HG03354 (cell line): ENCODE results near the gene HGF.

Source experiments
- ATAC-seq: cut with Tn5 transposase; IDR thresholded peaks from one replicate; pipeline ENCODE4 v1.9.1; 2021; ENCODE audit warnings: mild to moderate bottlenecking; ENCODE audit not compliant: unreplicated experiment, poor library complexity, severe bottlenecking

Gene HGF

GRCh38 chr7:81777697-81778096, 7.8 kb upstream of the HGF start:
- ATAC-seq = no peak

GRCh38 chr7:81776948-81777630, 7.2 kb upstream of the HGF start:
- no peak for ATAC-seq

- ATAC-seq = no peak
Measured at GRCh38 chr7:81776161-81776560, 6.3 kb upstream of the HGF start.

DNA sequence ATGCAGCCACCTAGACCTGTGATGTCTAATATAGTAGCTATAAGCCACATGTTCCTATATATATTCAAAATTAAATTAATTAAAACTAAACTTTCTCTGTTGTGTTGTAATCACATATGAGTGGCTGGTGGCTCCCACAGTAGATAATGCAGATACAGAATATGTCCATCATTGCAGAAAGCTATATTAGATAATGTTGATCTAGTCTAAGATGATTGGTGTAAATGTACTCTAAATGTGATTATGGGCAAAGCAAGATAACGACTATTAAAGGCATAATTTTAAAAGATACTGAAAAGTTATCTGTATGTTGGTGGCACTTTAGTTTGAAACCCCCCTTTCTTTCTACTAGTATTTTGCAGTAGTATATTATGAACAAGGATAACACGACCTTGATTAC, 5.7 kb upstream of the HGF start:
- no peak for ATAC-seq

- ATAC-seq = no peak
Measured at GRCh38 chr7:81774551-81774950, 4.7 kb upstream of the HGF start.

DNA sequence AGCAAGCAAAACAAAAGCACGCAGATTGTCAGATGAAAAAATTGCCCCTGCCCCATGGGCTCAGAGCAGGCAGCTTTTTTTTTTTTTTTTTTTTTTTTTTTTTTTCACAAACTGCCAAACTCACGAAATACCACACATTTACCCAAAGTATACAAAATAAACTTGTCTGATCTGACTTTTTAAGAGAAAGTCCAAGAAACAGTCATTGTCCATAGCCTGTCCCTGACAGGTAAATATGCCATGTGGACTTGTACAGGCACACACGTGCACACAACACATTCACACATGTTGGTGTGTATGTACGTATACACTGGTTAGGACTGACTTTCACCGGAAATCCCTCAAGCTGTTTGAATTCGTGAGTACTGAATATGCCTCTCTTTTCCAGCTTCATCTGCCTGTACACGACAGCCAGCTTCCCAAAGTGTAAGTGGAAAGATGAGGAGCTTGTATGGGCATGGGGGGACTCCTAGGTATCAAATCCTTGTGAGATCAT, 929 bp upstream of the HGF start:
- no peak for ATAC-seq

DNA sequence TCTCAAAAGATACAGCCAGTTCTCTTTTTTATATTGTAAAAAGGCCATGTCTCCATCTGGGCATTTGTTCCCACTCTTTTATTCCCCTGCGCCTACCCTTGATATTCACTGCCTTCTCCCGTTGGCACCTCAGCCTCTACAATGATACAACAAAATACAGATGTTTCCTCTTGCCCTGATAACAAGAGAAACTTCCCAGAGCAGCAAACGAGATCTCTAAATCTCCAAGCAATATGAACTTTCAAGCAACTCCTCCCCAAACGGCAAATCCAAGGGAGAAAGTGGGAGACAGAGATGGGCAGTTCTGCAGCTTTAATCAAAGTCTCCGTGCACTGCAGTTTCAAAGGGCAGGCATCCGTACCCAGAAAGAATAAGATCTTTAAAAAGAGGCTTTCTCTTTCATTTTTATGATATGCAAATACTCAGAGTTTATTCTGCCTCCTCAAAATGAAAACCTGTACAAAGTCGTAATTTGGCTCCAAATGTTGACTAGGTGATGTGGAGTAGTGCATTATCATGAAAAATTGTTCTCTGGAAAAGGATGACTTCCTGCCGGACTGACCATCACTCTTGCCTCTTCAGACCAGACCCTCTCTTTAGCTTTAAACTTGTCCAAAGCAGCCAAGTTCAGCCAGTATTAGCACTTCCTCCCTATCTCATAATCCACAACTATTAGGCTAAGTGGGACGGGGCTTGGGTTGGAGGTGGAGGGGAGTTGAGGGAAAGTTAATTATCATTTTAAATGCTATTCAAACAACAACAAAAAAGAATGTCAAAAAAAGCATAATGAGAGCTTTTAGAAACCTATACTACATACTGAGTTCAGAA, 682 bp downstream of the HGF start:
- ATAC-seq = peak; percentile 63

- ATAC-seq = no peak
Measured at GRCh38 chr7:81767926-81768325, 1.9 kb downstream of the HGF start.

- ATAC-seq = no peak
Measured at GRCh38 chr7:81761821-81762220, 8.0 kb downstream of the HGF start.

DNA sequence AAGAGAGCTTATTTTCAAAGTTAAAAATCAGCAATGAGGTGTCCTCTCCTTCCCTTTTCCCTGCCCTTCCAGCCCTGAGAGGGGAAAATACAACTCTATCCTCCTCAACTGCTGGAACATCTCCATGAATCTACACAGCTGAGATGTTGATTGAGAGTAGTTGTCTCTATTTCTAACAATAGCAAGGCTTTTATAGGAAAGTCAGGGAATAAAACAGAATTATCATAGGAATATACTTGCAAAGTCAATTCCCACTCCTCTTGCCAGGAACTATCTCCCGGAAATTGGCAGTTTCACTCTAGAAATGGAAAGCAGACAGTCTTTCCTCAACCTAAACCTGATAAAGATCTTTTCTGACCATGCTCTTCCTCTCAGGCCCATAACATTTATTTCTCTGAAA, 8.8 kb downstream of the HGF start:
- no peak for ATAC-seq

DNA sequence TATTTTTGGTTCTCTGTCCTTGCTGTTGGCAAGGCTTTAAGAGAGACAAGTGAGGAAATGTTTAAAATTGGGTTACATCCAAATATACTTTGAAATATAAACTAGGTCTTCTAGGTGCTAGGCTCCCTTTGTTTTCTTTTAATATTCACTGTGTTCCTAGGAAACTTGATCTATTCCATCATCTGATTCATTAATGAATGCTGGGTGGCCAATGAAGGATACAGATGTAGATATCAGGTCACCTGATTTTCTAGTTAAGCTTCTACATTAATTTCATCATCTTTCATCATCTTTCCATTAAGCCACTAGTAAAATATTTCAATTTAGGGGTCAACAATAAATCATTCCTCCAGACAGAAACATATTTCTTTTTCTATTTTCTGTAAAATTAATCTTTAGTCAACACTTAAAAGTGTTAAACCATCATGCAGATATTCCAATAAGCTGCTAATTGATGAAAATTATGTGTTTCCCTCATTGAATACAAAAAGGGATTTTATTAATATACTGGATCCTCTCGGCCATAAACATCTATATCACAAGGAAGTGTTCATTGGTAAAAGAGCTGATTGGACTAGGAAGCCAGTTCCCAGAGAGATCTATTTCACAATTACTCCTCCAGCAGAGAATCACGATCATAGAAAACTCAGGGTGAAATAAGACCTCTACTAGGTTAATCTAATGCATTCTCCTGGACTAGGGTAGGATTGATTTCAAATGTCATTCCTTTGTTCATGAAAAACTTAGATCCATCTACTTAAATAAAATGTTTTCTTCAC, 14.7 kb downstream of the HGF start:
- no peak for ATAC-seq

DNA sequence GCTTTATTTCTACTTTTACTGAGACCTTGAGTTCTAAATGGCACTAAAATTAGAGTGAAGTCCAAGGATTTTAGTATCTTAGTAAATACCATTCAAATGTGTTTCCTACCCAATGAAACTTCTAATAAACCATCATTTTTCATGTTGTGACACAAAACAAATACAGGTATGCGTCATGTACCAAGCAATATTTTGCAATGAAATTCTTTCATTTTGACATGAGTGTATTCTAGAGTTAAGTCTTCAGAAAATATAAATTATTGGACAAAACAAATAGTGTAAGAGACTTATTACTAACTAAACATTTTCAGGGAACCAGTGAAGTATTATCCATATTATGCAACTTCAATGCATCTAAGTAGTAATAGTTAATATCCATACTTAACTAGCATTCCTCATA, 16.5 kb downstream of the HGF start:
- ATAC-seq = no peak

DNA sequence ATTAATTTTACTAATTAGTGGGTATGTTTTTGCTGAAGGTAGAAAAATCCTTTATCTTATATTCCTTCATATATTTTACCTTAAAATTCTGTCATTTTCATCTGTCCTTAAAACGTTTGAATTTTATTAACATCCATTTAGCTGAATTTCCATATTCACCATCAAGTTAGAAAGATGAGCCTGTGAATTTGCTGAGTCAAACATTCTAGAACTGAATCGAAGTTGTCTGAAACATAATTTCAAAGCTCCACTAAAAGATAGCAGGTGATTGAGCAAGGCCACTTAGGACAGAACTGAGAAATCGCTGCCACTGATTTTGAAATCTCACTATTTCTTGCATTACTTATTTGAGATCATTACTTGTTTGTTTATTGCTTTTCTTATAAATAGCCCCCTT, 17.5 kb downstream of the HGF start:
- no peak for ATAC-seq

GRCh38 chr7:81751619-81752317, 18.1 kb downstream of the HGF start:
- ATAC-seq = no peak

GRCh38 chr7:81745637-81746036, 24.2 kb downstream of the HGF start:
- no peak for ATAC-seq

DNA sequence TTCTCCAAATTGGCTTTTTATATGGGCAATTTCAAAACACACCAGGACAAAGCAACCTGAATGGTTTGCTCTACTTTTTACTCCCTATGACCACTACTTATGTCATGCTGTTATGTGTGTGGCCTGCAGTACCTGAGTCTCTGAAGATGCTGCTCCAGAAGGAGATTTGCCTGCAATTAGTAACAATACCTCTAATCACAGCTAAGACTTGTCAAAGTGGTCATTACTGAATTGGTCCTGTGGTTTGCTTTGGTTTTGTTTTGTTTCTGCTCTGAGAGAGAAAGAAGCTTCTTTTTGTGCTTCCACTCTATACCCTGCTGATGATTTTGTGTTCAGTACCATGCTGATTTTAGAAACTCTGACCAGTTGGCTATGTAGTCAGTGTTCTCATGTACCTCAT, 25.5 kb downstream of the HGF start:
- ATAC-seq = no peak

DNA sequence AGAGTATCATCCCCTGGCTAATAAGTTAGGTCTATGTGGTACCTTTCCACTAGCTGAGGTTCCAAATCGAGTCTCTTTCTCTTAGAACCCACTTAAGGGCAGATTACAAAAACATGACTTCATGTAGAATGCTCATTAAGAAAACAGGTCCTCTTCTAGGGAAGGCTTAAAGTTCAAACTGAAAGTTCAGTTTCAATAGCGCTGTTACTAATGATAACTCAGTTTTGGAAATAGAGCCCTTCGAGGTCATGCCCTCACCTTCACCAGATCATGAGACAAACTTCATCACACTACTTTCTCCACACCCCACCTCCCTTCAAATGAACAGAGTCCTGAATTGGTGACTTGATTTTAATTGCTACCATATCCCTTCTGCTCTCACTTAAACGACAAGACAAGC, 26.2 kb downstream of the HGF start:
- no peak for ATAC-seq

GRCh38 chr7:81743201-81743600, 26.6 kb downstream of the HGF start:
- no peak for ATAC-seq

- no peak for ATAC-seq
Measured at GRCh38 chr7:81740403-81740802, 29.4 kb downstream of the HGF start.

DNA sequence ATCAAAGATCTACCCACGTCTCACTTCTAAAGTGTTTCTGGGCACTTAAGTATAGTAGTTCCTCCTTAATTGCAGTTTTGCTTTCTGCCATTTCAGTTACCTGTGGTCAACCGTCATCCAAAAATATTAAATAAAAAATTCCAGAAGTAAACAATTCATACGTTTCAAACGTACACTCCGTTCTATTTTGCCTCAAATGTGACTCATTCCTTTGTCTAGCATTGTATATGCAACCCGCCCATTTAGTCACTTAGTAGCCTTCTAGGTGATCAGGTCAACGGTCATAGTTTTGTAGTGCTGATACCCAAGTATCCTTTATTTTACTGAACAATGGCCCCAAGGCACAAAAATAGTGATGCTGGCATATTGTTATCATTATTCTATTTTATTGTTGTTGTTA, 33.8 kb downstream of the HGF start:
- ATAC-seq = no peak
